Measurements from ENCODE around the gene IGLL1. TPM values are rescaled to one million over a fixed set of nuclear protein-coding genes. Genes with fewer than 3 reads are reported as not detected.

IGLL1 gene
- total RNA-seq, 6 experiments from 2014 or later, result not detected

- H3K27ac Mint-ChIP-seq, result no peak overlapping the region
- no peaks in the 10 kb centered on the region for H3K36me3 Mint-ChIP-seq (ENCODE audit: low read depth)
- DNase-seq, result no peak
- no peaks in the 10 kb centered on the region for H3K4me1 Mint-ChIP-seq (ENCODE audit: low read depth)
- no peak for TF ChIP-seq CTCF (IDR thresholded peaks at IDR 0.05)
- H3K27me3 Mint-ChIP-seq (ENCODE audit: insufficient read depth), result peaks cover 41% of the 10 kb centered on the region
- no peaks in the 10 kb centered on the region for H3K9me3 Mint-ChIP-seq
- no peak overlapping the region for H3K4me3 Mint-ChIP-seq
Measured at GRCh38 chr22:23569291-23569690, 10.8 kb downstream of the IGLL1 start.

GRCh38 chr22:23566705-23567475, 13.2 kb downstream of the IGLL1 start:
- Mint-ChIP-seq H3K9me3 (no peaks in the 10 kb centered on the region), H3K27ac (no peak overlapping the region), H3K4me1 (ENCODE audit: low read depth) (no peaks in the 10 kb centered on the region), H3K36me3 (ENCODE audit: low read depth) (no peaks in the 10 kb centered on the region), H3K4me3 (no peak overlapping the region), H3K27me3 (ENCODE audit: insufficient read depth) (peaks cover 46% of the 10 kb centered on the region)
- DNase-seq, result no peak
- no peak for TF ChIP-seq CTCF (IDR thresholded peaks at IDR 0.05)

GRCh38 chr22:23565915-23566704, 14.0 kb downstream of the IGLL1 start:
- H3K27ac Mint-ChIP-seq, result no peak overlapping the region
- no peak overlapping the region for H3K4me3 Mint-ChIP-seq
- no peaks in the 10 kb centered on the region for H3K9me3 Mint-ChIP-seq
- no peaks in the 10 kb centered on the region for H3K36me3 Mint-ChIP-seq (ENCODE audit: low read depth)
- H3K4me1 Mint-ChIP-seq (ENCODE audit: low read depth), result no peaks in the 10 kb centered on the region
- H3K27me3 Mint-ChIP-seq (ENCODE audit: insufficient read depth), result peaks cover 47% of the 10 kb centered on the region
- no peak for TF ChIP-seq CTCF (IDR thresholded peaks at IDR 0.05)
- DNase-seq, result no peak

GRCh38 chr22:23565305-23565914, 14.7 kb downstream of the IGLL1 start:
- H3K36me3 Mint-ChIP-seq (ENCODE audit: low read depth), result no peaks in the 10 kb centered on the region
- no peak overlapping the region for H3K4me3 Mint-ChIP-seq
- no peak; the same call in 1 of the 2 replicates for TF ChIP-seq CTCF (IDR thresholded peaks at IDR 0.05)
- H3K27me3 Mint-ChIP-seq (ENCODE audit: insufficient read depth), result peaks cover 44% of the 10 kb centered on the region
- H3K27ac Mint-ChIP-seq, result no peak overlapping the region
- DNase-seq, result no peak
- no peaks in the 10 kb centered on the region for H3K4me1 Mint-ChIP-seq (ENCODE audit: low read depth)
- H3K9me3 Mint-ChIP-seq, result no peaks in the 10 kb centered on the region

- Mint-ChIP-seq H3K27ac (no peak overlapping the region), H3K36me3 (ENCODE audit: low read depth) (no peaks in the 10 kb centered on the region), H3K9me3 (no peaks in the 10 kb centered on the region), H3K4me3 (no peak overlapping the region), H3K4me1 (ENCODE audit: low read depth) (no peaks in the 10 kb centered on the region), H3K27me3 (ENCODE audit: insufficient read depth) (peaks cover 44% of the 10 kb centered on the region)
- no peak for DNase-seq
- no peak for TF ChIP-seq CTCF (IDR thresholded peaks at IDR 0.05)
Measured at GRCh38 chr22:23564276-23564675, 15.8 kb downstream of the IGLL1 start.
